ENCODE results near the gene COL4A2.

DNA sequence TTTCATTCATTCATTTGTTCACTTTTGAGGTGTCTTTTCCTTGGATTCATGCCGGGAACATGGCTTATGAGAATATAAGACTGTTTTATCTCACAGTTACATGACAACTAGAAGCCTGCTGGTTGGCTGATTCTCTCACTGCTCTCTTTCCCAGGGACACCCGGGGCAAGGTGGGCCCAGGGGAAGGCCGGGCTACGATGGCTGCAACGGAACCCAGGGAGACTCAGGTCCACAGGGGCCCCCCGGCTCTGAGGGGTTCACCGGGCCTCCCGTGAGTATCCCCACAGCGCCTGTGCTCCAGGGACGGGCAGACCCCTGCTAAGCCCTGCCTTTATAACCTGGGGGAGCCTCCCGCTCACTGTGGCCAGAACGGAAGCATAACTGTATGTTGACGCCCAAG, 121.2 kb downstream of the COL4A2 start:
- no peak for TF ChIP-seq TAF1 (IDR thresholded peaks at IDR 0.05; ENCODE audit: borderline replicate concordance, low read depth, low read length)
- TF ChIP-seq POLR2A (IDR thresholded peaks at IDR 0.05; ENCODE audit: low read depth, low read length), result no peak
- no peak for TF ChIP-seq POLR2AphosphoS5 (IDR thresholded peaks at IDR 0.05; ENCODE audit: low read depth, low read length)
